ENCODE measurements around the gene GRIN2D. TPM values are rescaled to one million over a fixed set of nuclear protein-coding genes. Genes with fewer than 3 reads are reported as not detected.

GRIN2D gene
- total RNA-seq, 1 donor from 2014 or later, result 0.95 TPM

- no peak for TF ChIP-seq CTCF (IDR thresholded peaks at IDR 0.05)
- intact Hi-C loops (cut with DNase I), result no loop called here
- H3K4me3 ChIP-seq, result no peak overlapping the region
- H3K4me1 ChIP-seq, result no peaks in the 10 kb centered on the region
- no peaks in the 10 kb centered on the region for H3K9me3 ChIP-seq
- DNase-seq (no peak), ATAC-seq (no peak)
- H3K27ac ChIP-seq, result no peak overlapping the region
- no peaks in the 10 kb centered on the region for H3K27me3 ChIP-seq (ENCODE audit: low read depth)
- H3K36me3 ChIP-seq, result no peaks in the 10 kb centered on the region
Measured at GRCh38 chr19:48350856-48351255, 42.6 kb upstream of the GRIN2D start.

GRCh38 chr19:48351341-48351752 lies 42.1 kb upstream of the GRIN2D start:
- DNase-seq, result peak; percentile 84
- intact Hi-C loops (cut with DNase I), result no loop called here
- peak; percentile 87 for ATAC-seq

GRCh38 chr19:48353677-48354076 lies 39.8 kb upstream of the GRIN2D start:
- Histone ChIP-seq H3K27me3 (ENCODE audit: low read depth) (no peaks in the 10 kb centered on the region), H3K4me1 (no peaks in the 10 kb centered on the region), H3K9me3 (no peaks in the 10 kb centered on the region), H3K27ac (no peak overlapping the region), H3K4me3 (no peak overlapping the region), H3K36me3 (no peaks in the 10 kb centered on the region)
- intact Hi-C loops (cut with DNase I), result no loop called here
- ATAC-seq, result no peak
- TF ChIP-seq CTCF (IDR thresholded peaks at IDR 0.05), result no peak
- DNase-seq, result no peak

More at GRCh38 chr19:48351341-48351752, 42.1 kb upstream of the GRIN2D start:
- TF ChIP-seq CTCF (IDR thresholded peaks at IDR 0.05), result peak; percentile 86
- Histone ChIP-seq H3K27ac (no peak overlapping the region), H3K36me3 (no peaks in the 10 kb centered on the region), H3K9me3 (no peaks in the 10 kb centered on the region), H3K27me3 (ENCODE audit: low read depth) (no peaks in the 10 kb centered on the region), H3K4me1 (no peaks in the 10 kb centered on the region), H3K4me3 (no peak overlapping the region)

GRCh38 chr19:48354332-48354992 lies 39.0 kb upstream of the GRIN2D start:
- no peaks in the 10 kb centered on the region for H3K9me3 ChIP-seq
- H3K36me3 ChIP-seq, result no peaks in the 10 kb centered on the region
- intact Hi-C loops (cut with DNase I), result no loop called here
- DNase-seq (no peak), ATAC-seq (no peak)
- H3K4me3 ChIP-seq, result no peak overlapping the region
- no peak overlapping the region for H3K27ac ChIP-seq
- no peaks in the 10 kb centered on the region for H3K27me3 ChIP-seq (ENCODE audit: low read depth)
- no peaks in the 10 kb centered on the region for H3K4me1 ChIP-seq
- TF ChIP-seq CTCF (IDR thresholded peaks at IDR 0.05), result no peak

- intact Hi-C loops (cut with DNase I), result no loop called here
- no peaks in the 10 kb centered on the region for H3K27me3 ChIP-seq (ENCODE audit: low read depth)
- no peak overlapping the region for H3K27ac ChIP-seq
- H3K9me3 ChIP-seq, result no peaks in the 10 kb centered on the region
- H3K4me3 ChIP-seq, result no peak overlapping the region
- TF ChIP-seq CTCF (IDR thresholded peaks at IDR 0.05), result no peak
- ATAC-seq (no peak), DNase-seq (no peak)
- no peaks in the 10 kb centered on the region for H3K36me3 ChIP-seq
- H3K4me1 ChIP-seq, result no peaks in the 10 kb centered on the region
Measured at GRCh38 chr19:48355365-48355954, 38.0 kb upstream of the GRIN2D start.
